DOHH2 (cell line): Measurements from ENCODE around the gene CTSZ.

Experiments used
- CTCF ChIP-seq: fragments of 200-600 bp; sonication (generic); IDR thresholded peaks from one replicate; pipeline ENCODE4 v1.5.1; 2014; ENCODE audit warnings: antibody characterized with exemption, mild to moderate bottlenecking, low read depth, low read length; ENCODE audit not compliant: poor library complexity, severe bottlenecking
- EZH2phosphoT487 ChIP-seq: fragments of 200-600 bp; sonication (generic); IDR thresholded peaks from 2 replicates; pipeline ENCODE4 v1.6.1; 2017; ENCODE audit warnings: borderline replicate concordance, mild to moderate bottlenecking, antibody characterized with exemption, low read length, moderate library complexity, mixed read lengths

GRCh38 chr20:59002874-59003399 is 4.1 kb downstream of the CTSZ start:
- no peak for TF ChIP-seq CTCF
- TF ChIP-seq EZH2phosphoT487 = no peak
